NCI-H2227 (cell line): ENCODE measurements around the gene FMC1.
A peak's percentile ranks its signal among the peaks of the same experiment; 100 is the strongest.
"Not testable (repeated sequence)": the region's sequence is repeated elsewhere in the genome, so short reads cannot be mapped to it uniquely, and the experiment has no call there.

Experiments
- DNase-seq: peaks from one replicate; lab custom pipeline; 2025; ENCODE audit not compliant: unreplicated experiment; lab: John Stamatoyannopoulos, UW

The FMC1 gene

GRCh38 chr7:139340037-139340807 lies 915 bp upstream of the FMC1 start:
- peak; percentile 100 for DNase-seq

DNA sequence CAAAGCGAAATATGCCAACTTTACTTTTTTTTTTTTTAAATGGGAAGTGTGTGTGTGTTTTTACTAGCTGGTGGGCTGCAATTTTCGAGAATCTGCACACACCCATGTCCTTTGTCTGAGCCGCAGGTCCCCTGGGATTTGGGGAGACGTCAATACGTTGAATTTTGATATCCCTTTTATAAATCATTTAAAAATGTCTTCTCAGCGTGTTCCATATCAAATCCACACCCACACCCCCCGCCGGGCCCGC lies 404 bp upstream of the FMC1 start:
- DNase-seq: no peak

- DNase-seq: no peak
These were observed 664 bp downstream of the FMC1 start for GRCh38 chr7:139341776-139342226.

GRCh38 chr7:139345042-139345441 lies 3.9 kb downstream of the FMC1 start:
- no peak for DNase-seq

- DNase-seq: no peak
These were observed 9.9 kb downstream of the FMC1 start for GRCh38 chr7:139351027-139351426.

GRCh38 chr7:139354729-139355128 lies 13.6 kb downstream of the FMC1 start:
- DNase-seq: no peak

DNA sequence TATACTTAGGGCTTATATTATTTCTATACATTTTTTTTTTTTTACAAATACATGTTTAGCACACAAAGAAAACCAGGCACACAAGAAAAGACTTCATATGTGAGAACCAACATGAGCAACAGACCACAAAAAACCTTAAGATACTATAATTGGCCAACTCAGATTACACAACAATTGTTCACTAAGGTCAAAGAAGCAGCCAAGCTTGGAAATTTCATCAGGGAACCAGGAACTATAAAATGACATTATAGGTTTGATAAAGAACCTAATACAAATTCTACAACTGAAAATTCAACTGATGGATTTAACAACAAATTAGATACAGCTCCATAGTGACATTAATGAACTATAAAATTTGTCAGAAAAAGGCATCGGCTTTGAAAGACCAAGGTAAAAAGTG lies 14.2 kb downstream of the FMC1 start:
- DNase-seq: no peak

- not testable (repeated sequence) for DNase-seq
These were observed 16.8 kb downstream of the FMC1 start for GRCh38 chr7:139357729-139358506.

GRCh38 chr7:139358541-139359365 lies 17.6 kb downstream of the FMC1 start:
- DNase-seq: peak; percentile 48

- DNase-seq: peak; percentile 100
These were observed 18.5 kb downstream of the FMC1 start, which contains the start of gene LUC7L2 for GRCh38 chr7:139359366-139360209. TSS of gene LUC7L2 (plus strand) at chr7:139359894. CDS start at chr7:139360262, 368 bp downstream.

- peak; percentile 97 for DNase-seq
These were observed 19.2 kb downstream of the FMC1 start for GRCh38 chr7:139360210-139360947.

DNA sequence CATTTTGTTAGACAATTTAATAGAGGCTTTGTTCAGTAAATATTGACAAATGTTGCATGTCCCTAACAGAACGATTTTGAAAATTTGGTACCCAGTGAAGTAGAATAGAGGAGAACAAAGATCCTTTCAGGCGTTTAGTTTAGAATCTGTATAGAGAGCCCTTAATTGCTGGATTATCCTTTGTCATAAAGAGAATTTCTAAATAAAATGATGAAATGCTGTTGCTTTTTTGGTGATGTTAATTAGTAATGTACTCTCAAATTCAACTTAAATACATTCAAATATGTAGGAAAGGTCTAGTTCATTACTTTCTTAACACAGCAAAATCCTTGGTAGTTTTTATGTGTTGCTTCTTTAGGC lies 19.8 kb downstream of the FMC1 start:
- no peak for DNase-seq

- DNase-seq: no peak
These were observed 20.4 kb downstream of the FMC1 start for GRCh38 chr7:139361523-139361922.

DNA sequence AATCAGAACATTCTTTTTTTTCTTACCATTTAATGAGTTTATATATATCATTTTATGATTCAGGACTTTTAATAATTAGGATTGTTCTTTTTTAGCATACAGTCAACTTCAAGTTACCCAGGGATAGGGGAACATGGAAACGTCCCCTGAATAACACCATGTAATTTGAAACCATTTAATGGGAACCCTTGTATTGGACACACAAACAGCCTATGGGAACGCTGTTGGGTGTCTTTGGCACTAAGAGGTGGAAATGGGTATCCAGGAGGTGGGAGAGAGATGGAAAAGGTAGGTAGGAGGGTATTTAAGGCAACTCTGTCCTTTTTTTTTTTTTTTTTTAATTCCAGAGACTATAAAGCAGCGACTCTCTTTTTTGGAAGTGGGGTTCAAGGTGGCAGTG lies 21.2 kb downstream of the FMC1 start:
- peak; percentile 32 for DNase-seq

DNA sequence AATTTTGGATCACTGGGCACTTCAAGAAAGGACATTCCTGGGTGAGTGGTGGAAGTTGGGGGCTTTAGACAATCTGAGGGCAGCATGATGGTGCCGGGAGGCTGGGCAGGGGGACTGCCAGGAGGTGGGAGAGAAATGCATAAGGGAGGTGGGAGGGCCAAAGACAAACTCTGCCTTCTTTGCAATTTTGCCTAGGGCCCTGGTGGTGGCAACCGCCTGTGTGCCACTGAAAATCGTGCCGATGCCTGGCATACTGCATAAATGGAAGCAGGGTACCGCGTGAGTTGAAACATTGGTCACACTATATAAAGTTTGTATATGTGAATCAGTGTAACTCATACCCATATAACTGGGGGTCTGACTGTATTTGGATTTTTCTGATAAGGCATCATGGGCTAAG lies 21.8 kb downstream of the FMC1 start:
- DNase-seq: no peak

GRCh38 chr7:139365336-139365735 lies 24.2 kb downstream of the FMC1 start:
- no peak for DNase-seq

GRCh38 chr7:139366400-139366799 lies 25.3 kb downstream of the FMC1 start:
- no peak for DNase-seq

DNA sequence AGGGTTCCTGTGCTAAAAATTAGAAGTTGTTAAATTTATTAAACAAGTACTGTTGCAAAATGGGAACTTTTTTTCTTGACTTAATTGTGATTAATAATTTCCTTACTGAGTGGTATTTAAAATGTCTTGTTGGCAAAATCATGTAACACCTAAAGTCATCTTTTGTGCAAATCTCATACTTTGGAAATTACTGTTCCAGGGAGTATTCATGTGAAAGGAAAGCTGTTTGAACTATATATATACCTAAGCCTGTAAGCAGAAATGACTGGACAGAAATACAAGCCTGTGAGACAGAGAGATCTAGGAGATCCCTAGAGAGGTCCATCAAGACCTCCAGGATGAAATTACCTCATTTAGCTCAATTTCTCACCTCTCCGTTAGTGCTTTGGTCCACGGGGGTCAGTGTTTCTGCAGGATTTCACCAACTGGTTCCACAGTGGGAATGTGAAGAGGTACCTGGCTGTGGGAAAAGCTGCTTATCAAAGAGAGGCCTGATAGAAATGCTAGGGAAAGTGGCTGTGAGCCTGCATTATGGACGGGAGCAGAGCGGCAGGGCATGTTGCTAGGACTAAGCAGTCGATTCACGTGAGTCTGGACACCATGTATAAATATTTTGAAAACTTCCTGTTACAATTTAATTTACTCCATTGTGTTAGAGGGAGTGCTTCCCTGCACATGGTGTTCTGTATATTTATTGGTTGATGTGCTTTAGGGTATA lies 26.5 kb downstream of the FMC1 start:
- DNase-seq: no peak

- DNase-seq: no peak
These were observed 29.3 kb downstream of the FMC1 start for GRCh38 chr7:139370301-139370942.
